Fibroblast of skin of left biceps (primary cell): ENCODE results near the gene RAMP3.

Experiments
- DNase-seq, 2 experiments: peaks; one replicate each; pipeline ENCODE4 v3.0.0-alpha.2; 2013; ENCODE audit warnings: low read depth in 2 of 2

The RAMP3 gene

DNA sequence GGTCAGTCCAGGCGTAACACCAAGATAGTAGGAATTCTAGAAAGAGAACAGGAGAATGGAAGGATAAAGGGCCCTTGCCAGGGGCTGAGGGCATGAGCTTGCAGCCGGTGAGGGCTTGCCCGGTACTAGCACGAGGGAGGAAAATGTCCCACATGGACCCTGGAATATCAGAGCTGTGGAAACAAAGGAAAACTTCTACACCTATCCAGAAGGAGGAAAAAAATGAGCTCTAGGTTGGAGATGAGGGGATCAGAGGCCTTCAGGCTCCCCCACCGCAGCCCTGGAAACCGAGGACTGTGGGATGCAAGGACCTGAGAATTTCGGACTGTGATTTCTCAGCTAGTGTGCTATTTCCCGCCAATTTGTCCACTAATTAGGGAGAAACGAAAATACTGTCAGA, 22.1 kb downstream of the RAMP3 start:
- no peak for DNase-seq

DNA sequence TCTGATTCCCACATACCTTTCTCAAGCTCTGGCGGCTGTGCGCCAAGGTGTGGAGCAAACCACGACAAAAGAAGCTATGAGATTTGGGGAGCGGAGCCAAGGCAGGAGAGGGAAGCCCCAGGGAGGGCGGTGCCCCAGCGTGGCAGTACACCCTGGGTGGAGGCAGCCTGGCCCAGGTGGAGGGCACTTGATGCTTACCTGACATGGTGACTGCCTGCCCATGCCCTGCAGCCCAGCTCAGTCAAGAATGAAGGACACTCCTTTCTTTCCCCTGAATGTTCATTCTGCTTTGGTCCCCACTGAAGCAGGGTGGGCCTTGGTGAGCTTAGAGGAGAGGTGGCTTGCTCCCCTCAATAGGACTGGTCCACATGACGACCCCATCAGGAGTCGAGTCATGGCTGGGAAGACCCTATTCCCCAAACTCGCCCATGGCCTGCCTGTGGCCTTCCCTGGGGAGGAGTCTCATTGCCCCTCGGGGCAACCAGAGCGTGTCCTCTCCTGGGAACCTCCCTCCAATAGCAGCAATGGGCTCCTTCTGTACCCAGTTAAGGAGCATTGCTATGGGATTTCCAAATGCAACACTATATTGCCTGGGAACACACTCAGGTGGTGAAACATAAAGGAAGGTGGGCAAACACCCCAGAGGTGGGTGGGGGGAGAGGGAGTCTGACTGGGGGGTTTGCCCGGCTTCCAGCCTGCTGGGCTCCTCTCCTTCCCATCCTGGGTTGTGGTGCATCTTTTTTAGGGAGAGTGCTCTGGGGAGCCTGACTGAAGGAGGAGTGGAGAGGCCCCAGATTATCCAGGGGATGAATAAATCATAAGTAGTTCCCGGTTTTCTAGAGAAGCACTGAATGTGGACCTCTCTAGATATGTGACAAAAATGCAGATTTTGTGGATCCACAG, 22.7 kb downstream of the RAMP3 start:
- DNase-seq: no peak

DNA sequence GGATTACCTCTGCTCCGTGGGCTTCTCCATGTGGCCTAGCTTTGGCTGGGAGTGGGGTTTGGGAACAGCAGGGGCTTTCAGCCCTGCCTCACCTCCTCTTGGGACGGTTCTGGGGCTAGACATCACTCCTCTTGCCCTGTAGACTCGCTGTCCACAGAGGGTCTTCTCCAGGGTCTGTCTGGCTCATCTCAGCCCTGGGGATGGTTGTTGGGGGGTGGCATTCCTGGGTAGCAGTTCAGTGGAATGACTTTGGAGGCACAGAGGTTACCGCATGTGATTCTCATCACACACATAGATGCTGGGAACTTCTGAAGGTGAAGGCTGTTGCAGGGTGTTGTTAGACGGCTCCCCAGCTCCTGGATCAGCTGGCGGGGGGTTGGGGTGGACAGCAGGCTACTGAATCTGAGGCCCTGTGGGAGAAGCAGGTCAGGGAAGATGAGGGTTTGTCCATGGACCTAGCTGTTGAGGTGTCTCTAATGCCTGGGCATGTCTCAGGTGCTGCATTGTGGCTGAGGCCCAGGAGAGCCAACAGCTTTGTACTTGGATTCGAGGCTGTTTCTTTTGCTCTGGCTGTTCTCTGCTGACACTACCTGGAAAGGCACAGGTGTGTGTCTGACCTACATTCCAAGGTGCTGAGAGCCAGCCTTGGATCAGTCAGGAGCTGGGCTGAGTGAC, 23.8 kb downstream of the RAMP3 start:
- DNase-seq: no peak

DNA sequence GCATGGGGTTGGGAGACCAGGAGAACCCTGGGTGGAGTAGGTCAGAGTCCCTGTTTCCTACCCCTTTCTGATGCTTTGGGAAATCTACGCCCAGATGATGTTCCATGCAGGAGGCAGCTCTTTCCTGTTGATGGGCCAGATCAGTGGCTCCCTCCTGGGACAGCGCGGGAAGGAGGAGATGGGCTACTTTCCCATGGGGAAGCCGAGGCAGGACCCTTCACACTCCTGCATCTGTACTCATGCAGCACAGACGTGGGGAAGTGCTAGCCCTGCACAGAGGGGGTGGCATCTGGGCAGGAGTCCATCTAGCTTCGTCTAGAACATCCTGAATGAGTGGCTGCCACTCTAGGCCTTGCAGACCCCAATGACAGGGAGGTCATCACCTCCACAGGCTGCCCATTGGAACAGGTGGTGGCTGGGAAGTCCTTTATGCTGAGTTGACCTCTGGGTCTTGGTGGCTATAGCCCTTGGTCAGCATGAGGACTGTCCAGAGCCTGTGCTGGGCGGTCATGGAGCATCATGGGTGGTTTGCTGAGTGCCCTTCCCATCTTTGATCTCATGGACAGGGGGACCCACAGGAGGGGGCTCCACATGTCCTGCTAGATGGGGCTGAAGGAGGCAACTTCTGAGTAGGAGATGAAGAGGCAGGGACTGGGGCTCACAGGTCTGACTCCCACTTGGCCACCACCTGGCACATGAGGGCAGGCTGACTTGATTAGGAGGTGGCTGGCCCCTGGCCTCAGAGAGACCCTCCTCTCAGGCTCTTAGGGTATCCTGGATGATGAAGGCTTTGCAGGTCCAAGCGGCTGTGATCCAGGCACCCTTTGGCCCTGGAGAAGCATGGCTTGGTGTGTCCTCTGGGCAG, 24.6 kb downstream of the RAMP3 start:
- DNase-seq: no peak

DNA sequence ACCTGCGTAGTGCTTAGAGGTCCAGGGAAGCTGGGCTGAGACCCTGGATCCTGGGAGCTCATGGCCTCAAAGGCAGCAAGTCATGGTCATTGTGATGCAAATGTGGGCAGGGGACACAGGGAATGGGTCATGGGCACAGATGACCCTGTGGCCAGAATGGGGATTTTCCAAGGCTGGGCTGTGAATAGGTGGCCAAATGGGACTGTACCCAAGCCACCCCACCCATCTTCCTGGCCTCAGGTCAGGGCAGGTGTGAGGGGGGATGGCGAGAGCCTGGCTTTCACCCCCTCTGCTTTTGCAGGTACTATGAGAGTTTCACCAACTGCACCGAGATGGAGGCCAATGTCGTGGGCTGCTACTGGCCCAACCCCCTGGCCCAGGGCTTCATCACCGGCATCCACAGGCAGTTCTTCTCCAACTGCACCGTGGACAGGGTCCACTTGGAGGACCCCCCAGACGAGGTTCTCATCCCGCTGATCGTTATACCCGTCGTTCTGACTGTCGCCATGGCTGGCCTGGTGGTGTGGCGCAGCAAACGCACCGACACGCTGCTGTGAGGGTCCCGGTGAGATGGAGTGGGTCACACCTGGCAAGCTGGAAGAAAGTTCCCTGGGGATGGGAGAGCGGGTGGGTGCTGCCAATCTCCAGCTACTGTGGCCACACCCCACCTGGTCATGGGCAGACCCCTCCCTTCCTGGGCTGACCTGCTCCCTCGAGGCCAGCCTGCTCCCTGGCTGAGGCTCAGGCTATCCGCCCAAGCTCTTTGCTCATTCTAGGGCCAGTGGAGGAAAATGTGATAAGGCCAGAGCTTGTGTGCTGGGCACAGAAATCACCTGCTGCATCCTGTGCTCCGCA, 25.5 kb downstream of the RAMP3 start:
- DNase-seq: no peak

DNA sequence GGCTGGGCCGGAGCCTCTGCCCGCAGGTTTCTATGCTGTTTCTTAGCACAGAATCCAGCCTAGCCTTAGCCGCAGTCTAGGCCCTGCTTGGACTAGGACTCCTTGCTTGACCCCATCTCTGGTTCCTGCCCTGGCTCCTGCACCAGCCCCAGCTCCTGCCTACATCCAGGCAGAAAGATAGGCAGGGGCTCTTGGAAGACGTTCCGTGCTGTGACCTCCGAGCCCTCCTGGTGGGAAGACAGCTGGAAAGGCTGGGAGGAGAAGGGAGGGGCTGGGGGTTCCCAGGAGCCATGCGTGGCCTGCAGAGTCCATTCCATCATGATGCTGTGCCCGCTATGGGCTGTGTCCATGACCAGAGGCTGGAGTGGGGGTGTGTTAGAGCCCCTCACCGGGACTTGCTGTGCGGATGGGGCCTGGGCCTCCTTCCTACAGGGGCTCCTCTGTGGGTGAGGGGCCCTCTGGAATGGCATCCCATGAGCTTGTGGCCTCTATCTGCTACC, 26.2 kb downstream of the RAMP3 start:
- DNase-seq: no peak

DNA sequence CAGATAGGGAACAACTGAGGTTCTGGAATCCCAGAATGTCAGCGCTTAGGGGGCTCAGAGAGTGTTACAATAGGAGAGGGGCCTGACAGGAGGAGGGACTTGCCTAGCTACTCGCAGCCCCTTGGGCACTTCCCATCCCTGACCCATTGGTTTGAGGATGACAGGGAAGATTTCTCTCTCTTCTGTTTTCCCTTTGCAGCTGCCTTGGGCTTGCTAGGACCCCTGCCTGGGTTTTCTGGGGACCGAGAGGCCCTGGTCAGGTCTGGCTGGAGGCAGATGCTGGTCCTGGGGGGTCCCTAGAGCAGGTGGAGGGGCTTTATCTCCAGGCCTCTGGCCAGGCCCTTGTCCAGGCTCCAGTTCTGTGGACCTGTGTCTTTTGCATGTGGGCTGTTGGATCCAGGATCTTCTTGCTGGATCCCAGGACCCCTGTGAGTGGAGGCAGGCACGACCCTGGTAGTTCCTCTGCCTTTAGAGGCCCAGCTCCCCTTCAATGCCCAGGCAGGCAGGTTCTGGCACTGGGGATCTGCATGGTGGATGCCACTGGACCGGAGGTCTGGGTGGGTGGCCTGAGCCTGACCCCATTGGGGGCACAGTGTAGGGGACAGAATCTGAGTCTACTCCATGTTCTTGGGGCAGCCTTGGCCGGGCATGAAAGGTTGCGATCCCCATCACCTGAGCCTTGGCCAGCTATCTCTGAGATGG, 26.9 kb downstream of the RAMP3 start:
- no peak for DNase-seq

DNA sequence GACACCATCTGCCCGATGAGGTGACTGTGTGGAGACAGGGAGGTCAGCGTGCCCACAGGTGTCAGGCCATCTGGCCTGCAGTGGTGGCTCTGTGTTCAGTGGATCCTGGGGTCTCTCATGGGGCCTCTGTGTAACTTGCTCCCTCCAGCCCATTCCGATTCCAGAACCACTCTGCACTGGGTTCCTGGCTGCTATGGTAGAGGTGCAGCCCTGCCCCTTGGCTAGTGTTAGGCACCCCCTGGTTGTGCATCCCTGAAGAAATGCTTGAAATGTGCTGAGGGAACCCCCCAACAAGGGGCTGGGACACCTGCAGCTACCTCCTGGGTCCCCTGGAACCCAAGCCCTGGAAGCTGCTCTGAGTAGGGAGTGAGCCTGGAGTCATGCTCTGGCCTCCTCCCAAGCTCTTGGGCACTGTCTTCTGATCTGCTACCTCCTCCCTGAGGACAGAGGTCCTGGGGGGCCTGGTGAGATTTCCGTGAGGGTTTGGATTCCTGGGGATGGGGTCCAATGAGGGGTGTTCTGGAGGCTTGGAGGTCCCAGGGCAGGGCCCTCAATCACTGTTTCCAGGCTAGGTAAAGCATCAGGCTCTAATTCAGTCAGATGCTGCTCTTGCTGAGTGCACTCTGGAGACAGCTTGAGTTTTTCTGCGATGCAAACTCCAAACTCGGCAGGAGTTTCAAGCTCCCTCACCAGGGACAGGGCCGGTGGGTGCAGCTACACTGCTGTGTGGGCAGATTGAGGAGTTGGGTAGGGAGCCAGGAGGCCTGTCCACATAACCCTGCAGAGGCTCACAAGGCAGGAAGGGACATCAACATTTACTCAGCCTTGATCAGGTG, 27.7 kb downstream of the RAMP3 start:
- DNase-seq: no peak

DNA sequence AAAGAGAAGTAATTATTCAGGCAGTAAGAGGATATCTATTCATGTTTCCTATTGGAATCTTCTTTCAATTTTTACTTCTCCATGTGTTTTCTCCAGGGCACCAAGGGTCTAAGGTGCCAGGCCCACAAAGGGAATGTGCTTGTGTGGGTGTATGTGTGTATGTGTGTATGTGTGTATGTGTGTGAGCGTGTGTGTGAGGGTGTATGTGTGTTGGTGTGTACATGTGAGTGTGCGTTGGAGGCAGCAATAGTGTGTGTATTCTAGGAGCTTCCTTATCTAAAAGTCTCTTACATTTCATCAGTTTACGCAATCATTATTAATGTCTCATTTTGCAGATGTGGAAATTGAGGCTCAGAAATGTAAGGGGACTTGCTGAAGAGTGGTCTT, 28.3 kb downstream of the RAMP3 start:
- no peak for DNase-seq

DNA sequence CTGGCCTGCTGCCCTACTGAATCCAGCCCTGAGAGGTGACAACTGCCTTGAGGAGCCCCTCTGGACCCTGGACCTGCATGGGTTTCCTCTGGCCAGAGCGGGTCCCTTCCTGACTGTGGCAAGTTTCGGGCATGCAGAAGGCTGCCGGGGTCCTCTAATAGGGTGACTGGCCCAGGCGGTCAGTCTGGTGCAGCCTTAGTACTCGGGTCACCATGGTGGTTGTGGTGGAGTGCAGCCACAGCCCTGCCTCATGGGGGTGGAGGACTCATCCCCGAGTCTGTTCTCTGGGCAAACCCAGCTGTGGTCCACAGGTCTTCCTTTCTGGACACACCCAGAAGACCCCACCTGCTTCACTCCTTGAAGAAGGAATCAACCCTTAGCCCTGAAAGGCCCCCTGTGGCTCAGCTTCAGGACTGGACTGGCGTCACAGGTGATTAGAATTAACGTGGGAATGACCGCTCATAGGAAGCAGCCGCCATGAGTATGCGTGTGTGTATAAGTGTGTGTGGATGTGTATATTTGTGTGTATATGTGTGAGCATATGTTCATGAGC, 28.7 kb downstream of the RAMP3 start:
- no peak for DNase-seq

DNA sequence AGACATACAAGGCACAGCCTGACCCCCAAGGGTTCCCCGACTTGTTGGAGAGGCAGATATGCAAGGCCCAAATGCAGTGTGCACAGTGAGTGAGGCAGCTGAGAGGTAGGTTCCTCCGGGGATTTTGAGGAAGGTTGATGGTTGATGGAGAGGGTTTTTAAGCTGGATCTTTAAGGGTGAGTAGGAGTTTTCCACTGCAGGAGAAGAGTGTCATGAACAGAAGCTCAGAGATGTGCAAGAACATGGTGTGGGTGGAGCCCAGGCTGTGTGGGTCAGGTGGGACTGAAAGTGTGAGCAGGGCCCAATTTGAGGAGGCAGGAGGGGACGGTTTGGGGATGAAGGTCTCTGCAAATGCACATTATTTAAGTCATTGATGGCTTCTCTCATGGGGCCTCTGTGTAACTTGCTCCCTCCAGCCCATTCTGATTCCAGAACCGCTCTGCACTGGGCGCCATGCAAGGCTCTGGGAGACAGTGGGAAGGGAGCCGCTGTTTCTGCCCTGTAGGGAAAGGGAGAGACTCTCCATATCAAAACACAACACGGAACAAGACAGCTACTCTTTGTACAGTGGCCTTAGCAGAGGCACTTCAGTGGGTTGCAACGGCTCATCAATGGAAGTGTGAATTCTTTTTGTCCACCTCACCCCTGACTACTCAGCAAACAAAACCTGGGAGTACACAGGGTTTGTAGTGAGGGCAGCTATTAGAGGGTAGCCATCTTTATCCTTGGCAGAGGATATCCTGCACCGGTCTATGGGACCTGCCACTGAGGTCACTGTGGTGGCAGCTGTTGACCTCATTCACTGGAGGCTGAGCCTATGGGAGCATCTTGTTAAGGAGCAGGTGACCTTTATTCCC, 29.7 kb downstream of the RAMP3 start:
- DNase-seq: no peak

DNA sequence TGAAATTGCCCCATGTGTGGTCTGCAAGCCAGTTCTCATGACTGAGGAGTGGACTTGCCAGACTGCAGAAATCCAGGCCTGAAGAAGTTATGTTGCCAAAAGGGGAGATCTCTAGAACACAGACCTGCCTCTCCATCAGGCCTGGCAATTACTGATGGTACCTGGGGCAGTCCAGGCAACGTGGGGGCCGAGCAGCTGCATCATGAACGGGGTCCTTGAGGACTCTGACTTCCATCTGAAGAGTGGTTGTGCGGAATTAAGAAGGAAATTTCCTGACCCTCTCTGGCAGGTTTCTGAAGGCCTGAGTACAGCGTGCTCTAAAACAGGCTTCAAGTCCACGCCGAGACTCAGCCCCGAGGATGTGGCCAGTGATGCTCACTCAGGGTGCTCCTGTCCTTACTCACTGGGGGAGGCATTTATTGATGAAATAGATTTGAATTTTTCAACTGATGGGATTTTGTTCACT, 30.4 kb downstream of the RAMP3 start:
- no peak for DNase-seq

DNA sequence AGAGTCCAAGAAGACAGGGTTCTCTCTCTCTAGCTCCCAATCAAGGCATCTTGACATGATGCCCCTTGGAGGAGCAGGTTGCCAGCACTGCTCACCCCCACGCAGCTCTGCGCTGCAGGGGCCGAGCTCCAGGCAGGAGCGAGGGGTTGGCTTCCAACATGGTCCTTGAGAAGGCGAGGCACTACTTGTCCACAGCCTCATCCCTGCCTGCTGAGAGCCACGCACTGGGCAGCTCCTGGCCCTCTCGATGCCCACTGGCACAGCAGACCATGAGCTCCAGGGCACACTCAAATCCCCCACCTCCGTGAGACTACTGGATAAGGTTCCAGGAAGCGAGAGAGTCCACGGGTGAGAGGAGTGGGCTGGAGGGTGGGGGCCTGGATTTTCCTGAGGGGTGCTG, 31.1 kb downstream of the RAMP3 start:
- DNase-seq: no peak

DNA sequence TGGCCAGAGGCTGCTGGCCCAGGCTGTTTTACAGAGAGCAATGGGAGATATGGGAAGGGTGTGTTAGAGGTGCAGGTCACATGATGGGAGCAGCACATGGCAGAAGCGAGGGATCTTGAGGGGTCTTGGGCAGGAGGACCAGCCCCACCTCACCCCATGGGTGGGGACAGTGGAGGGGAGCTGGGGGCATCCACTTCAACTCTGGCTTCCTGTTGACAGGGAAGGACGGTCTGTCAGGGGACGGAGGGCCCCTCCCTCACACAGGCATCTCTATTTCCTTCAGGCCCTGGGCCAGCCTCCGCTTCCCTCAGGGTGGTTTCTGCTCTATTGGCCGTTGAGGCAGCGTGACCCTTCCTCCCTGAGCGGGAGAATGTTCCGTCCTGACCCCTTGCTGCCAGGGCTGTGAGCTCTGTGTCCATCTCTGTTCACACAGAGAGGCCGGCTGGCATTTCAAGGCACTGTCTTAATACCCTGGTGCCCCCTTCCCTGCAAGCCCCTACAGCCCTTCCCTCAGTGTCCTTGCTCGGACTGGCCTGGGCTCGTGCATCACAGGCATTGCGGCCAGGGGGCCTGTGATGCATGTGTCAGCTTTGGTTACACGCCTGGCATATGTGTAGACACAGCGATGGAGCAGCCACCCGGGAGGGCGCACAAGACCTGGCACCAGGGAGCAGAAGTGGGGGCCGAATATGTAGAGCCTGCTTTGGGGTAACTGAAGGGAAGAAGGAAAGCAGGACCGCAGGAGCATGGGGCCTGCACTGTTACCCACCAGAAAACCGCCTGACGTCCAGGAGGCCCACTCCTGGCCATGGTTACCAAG, 31.8 kb downstream of the RAMP3 start:
- DNase-seq: no peak

DNA sequence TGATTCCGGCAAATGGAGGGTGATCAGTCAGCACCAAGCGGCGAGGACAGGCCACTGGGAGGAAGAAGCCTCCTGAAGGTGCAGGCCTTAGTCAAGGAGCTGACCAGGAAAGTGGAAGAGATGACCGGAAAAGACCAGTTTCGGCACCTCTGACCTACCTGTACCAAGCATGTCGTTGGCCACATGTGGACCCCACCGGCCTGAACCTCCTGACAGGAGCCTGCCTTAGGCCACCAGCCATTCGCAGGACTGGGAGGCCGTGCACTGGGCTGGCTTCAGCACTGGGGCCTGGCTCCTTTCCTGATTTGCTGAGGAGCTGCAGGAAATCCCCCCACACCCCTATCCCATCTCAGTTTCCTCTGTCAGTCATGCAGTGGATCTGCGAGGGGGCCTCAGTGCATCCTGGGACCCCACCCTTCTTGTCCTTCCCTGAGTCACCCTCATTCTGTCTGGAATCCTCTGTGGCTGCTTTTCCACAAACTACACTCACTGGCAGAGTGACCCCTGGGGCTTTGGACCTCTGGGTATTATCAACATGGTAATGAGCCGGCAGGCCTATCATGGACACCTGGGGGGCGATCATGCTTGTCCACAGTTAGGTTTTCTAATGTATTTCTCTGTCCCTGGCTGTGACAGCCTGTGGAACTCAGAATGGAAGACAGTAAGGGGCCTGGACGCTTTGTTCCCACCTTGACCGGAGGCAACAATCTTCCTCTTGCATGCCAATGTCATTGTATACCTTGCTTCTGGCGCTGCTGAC, 33.0 kb downstream of the RAMP3 start:
- DNase-seq: no peak

DNA sequence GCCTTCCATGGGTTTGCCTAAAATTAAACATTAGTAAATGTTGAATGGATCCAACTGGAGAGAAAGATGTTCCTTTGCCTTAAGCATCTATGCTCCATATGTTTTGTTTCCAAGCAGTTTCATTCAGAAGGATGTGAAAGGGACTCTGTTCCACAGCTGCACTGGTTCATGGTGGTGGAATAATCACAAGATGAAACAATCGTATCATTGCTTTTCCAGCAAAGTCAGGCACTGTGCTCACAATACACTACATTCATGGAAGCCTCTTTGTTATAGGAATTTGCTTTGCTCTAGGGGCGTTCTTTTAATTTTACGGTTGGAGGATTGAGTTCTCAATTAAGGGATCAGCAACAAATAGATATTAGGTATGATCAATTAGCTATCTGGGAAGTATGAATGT, 33.8 kb downstream of the RAMP3 start:
- DNase-seq: no peak

DNA sequence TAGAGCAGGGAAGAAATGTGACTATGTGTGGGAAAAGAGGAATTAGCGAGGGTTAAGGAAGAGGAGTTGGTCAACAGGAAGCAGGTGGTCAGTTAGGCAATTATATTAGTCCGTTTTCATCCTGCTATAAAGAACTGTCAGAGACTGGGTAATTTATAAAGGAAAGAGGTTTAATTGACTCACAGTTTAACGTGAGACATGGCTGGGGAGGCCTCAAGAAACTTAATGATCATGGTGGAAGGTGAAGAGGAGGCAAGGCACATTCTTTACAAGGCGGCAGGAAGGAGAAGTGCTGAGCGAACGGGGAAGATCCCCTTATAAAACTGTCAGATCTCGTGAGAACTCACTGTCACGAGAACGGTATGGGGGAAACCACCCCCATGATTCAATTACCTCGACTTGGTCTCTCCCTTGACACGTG, 35.0 kb downstream of the RAMP3 start:
- DNase-seq: no peak
